ENCODE data around the gene CES2. TPM values are rescaled to one million over a fixed set of nuclear protein-coding genes. Genes with fewer than 3 reads are reported as not detected.
"Not testable (repeated sequence)": the region's sequence is repeated elsewhere in the genome, so short reads cannot be mapped to it uniquely, and the experiment has no call there.

The CES2 gene
- total and polyA plus RNA-seq, 2 donors (not counting 3 experiments of a cell fraction or from before 2014, with no cell fraction given), result 19.1 to 28.8 TPM

GRCh38 chr16:66954097-66954659, 18.9 kb downstream of the CES2 start:
- peak; percentile 98 for FAIRE-seq
- no peak overlapping the region for H3K4me3 ChIP-seq (replicated peaks in 1 of 3; ENCODE audit: insufficient read depth in 1 of 3, low read depth in 1 of 3, low read length in 3 of 3)
- intact Hi-C loops (cut with micrococcal nuclease), result loop anchor here (1.0 to 10.0 kb wide), 2 partner anchors 231 to 441 kb away; partner anchors contain the start of gene TPPP3

GRCh38 chr16:66955363-66956153, 20.2 kb downstream of the CES2 start:
- POLR2A ChIA-PET; H3K36me3 ChIP-seq (ENCODE audit: control insufficient read depth in 2 of 2, extremely low read depth in 1 of 2, insufficient read depth in 2 of 2, low read length in 2 of 2); H4K20me1 ChIP-seq (replicated peaks; ENCODE audit: control insufficient read depth, extremely low read depth, insufficient read depth, low read length); H3K9me1 ChIP-seq (replicated peaks; ENCODE audit: control insufficient read depth, extremely low read depth, insufficient read depth, low read length); H2AFZ ChIP-seq (ENCODE audit: low read depth, low read length); BruUV-seq (replicated peaks); dilution Hi-C loops (cut with MboI; ENCODE audit: extremely low pct_ligation_motif_present, low sequenced_read_pairs); H3K27ac ChIP-seq (ENCODE audit: insufficient read depth, low read depth, low read length); H3K4me3 ChIP-seq (replicated peaks in 1 of 3; ENCODE audit: insufficient read depth in 1 of 3, low read depth in 1 of 3, low read length in 3 of 3); H3K27me3 ChIP-seq (ENCODE audit: control insufficient read depth in 2 of 2, insufficient read depth in 2 of 2, low read length in 2 of 2); FAIRE-seq; DNase-seq (ENCODE audit: low read depth, low spot score); H3K9ac ChIP-seq (replicated peaks; ENCODE audit: extremely low read depth, insufficient read depth, low read length); H3K9me3 ChIP-seq (replicated peaks; ENCODE audit: control insufficient read depth, insufficient read depth, low read length); H3K4me2 ChIP-seq (ENCODE audit: insufficient read depth, low read length); H3K4me1 ChIP-seq (ENCODE audit: control insufficient read depth, extremely low read depth, insufficient read depth, low read length); H3K79me2 ChIP-seq (ENCODE audit: control insufficient read depth, insufficient read depth, low read length): not testable (repeated sequence)
- intact Hi-C loops (cut with micrococcal nuclease), result loop anchor here (10.0 kb wide), 1 partner anchor 439 kb away; the partner anchor contains the start of gene TPPP3
- CTCF ChIA-PET, result interaction anchor here (0.8 to 4.7 kb wide), 2 partner anchors 200 to 559 kb away, joined by 3 to 26 read pairs; no protein-coding TSS in a partner anchor

More at GRCh38 chr16:66954097-66954659, 18.9 kb downstream of the CES2 start:
- BruUV-seq (replicated peaks), result no TSS peak
- H3K4me2 ChIP-seq (ENCODE audit: insufficient read depth, low read length), result no peak overlapping the region
- dilution Hi-C loops (cut with MboI; ENCODE audit: extremely low pct_ligation_motif_present, low sequenced_read_pairs), result no loop called here
- no peak overlapping the region for H3K27ac ChIP-seq (ENCODE audit: insufficient read depth, low read depth, low read length)
- H3K36me3 ChIP-seq (ENCODE audit: control insufficient read depth in 2 of 2, extremely low read depth in 1 of 2, insufficient read depth in 2 of 2, low read length in 2 of 2), result no peaks in the 10 kb centered on the region
- H3K9me3 ChIP-seq (replicated peaks; ENCODE audit: control insufficient read depth, insufficient read depth, low read length), result no peaks in the 10 kb centered on the region
- peak; percentile 78 for DNase-seq (ENCODE audit: low read depth, low spot score)
- no peaks in the 10 kb centered on the region for H4K20me1 ChIP-seq (replicated peaks; ENCODE audit: control insufficient read depth, extremely low read depth, insufficient read depth, low read length)
- no peaks in the 10 kb centered on the region for H3K9me1 ChIP-seq (replicated peaks; ENCODE audit: control insufficient read depth, extremely low read depth, insufficient read depth, low read length)
- no peaks in the 10 kb centered on the region for H3K4me1 ChIP-seq (ENCODE audit: control insufficient read depth, extremely low read depth, insufficient read depth, low read length)
- H2AFZ ChIP-seq (ENCODE audit: low read depth, low read length), result no peak overlapping the region
- no peaks in the 10 kb centered on the region for H3K79me2 ChIP-seq (ENCODE audit: control insufficient read depth, insufficient read depth, low read length)
- no peak for TF ChIP-seq JUN (IDR thresholded peaks at IDR 0.05; ENCODE audit: borderline replicate concordance, insufficient read depth, insufficient read length, low read depth)
- TF ChIP-seq CTCF (IDR thresholded peaks at IDR 0.05; ENCODE audit: extremely low read depth in 1 of 2, insufficient read depth in 1 of 2, low read depth in 1 of 2, low read length in 2 of 2), result peak; percentile 78 to 85
- H3K27me3 ChIP-seq (ENCODE audit: control insufficient read depth in 2 of 2, insufficient read depth in 2 of 2, low read length in 2 of 2), result peaks cover 3 to 5% of the 10 kb centered on the region in 2 experiments
- POLR2A ChIA-PET, result no interaction called here
- CTCF ChIA-PET, result interaction anchor here (0.5 to 3.8 kb wide), 49 partner anchors 9 to 561 kb away, joined by 3 to 55 read pairs (median 4); partner anchors contain the start of genes B3GNT9, FBXL8, MATCAP1 and NOL3
- H3K9ac ChIP-seq (replicated peaks; ENCODE audit: extremely low read depth, insufficient read depth, low read length), result no peak overlapping the region

- H3K4me2 ChIP-seq (ENCODE audit: insufficient read depth, low read length); H3K27ac ChIP-seq (ENCODE audit: insufficient read depth, low read depth, low read length); H3K9ac ChIP-seq (replicated peaks; ENCODE audit: extremely low read depth, insufficient read depth, low read length); H4K20me1 ChIP-seq (replicated peaks; ENCODE audit: control insufficient read depth, extremely low read depth, insufficient read depth, low read length); POLR2A ChIA-PET; H3K9me1 ChIP-seq (replicated peaks; ENCODE audit: control insufficient read depth, extremely low read depth, insufficient read depth, low read length); H3K27me3 ChIP-seq (ENCODE audit: control insufficient read depth in 2 of 2, insufficient read depth in 2 of 2, low read length in 2 of 2); H3K4me3 ChIP-seq (replicated peaks in 1 of 3; ENCODE audit: insufficient read depth in 1 of 3, low read depth in 1 of 3, low read length in 3 of 3); DNase-seq (ENCODE audit: low read depth, low spot score); BruUV-seq (replicated peaks); H3K9me3 ChIP-seq (replicated peaks; ENCODE audit: control insufficient read depth, insufficient read depth, low read length); H3K79me2 ChIP-seq (ENCODE audit: control insufficient read depth, insufficient read depth, low read length); H3K4me1 ChIP-seq (ENCODE audit: control insufficient read depth, extremely low read depth, insufficient read depth, low read length); FAIRE-seq; dilution Hi-C loops (cut with MboI; ENCODE audit: extremely low pct_ligation_motif_present, low sequenced_read_pairs); H3K36me3 ChIP-seq (ENCODE audit: control insufficient read depth in 2 of 2, extremely low read depth in 1 of 2, insufficient read depth in 2 of 2, low read length in 2 of 2); H2AFZ ChIP-seq (ENCODE audit: low read depth, low read length): not testable (repeated sequence)
- CTCF ChIA-PET, result interaction anchor here (0.7 to 4.7 kb wide), 5 partner anchors 61 to 558 kb away, joined by 3 to 26 read pairs (median 3); no protein-coding TSS in a partner anchor
- intact Hi-C loops (cut with micrococcal nuclease), result loop anchor here (10.0 kb wide), 1 partner anchor 439 kb away; the partner anchor contains the start of gene TPPP3
These were observed 20.8 kb downstream of the CES2 start for GRCh38 chr16:66956154-66956457.

Measured in endothelial cell of umbilical vein (primary cell).